Measurements from ENCODE around the gene TSPAN9.
A peak's percentile ranks its signal among the peaks of the same experiment; 100 is the strongest.

TSPAN9 gene

GRCh38 chr12:3225796-3226180 lies 148.6 kb downstream of the TSPAN9 start:
- Mint-ChIP-seq H3K4me1 (peaks cover 51% of the 10 kb centered on the region), H3K27me3 (ENCODE audit: low read depth) (peaks cover 19% of the 10 kb centered on the region), H3K36me3 (ENCODE audit: low read depth) (peaks cover 26% of the 10 kb centered on the region), H3K4me3 (no peak overlapping the region), H3K27ac (peak overlapping the region in 1 of 3 experiments; percentile 45), H3K9me3 (peaks cover 2% of the 10 kb centered on the region)
- TF ChIP-seq, protein P1, sequence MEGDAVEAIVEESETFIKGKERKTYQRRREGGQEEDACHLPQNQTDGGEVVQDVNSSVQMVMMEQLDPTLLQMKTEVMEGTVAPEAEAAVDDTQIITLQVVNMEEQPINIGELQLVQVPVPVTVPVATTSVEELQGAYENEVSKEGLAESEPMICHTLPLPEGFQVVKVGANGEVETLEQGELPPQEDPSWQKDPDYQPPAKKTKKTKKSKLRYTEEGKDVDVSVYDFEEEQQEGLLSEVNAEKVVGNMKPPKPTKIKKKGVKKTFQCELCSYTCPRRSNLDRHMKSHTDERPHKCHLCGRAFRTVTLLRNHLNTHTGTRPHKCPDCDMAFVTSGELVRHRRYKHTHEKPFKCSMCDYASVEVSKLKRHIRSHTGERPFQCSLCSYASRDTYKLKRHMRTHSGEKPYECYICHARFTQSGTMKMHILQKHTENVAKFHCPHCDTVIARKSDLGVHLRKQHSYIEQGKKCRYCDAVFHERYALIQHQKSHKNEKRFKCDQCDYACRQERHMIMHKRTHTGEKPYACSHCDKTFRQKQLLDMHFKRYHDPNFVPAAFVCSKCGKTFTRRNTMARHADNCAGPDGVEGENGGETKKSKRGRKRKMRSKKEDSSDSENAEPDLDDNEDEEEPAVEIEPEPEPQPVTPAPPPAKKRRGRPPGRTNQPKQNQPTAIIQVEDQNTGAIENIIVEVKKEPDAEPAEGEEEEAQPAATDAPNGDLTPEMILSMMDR (IDR thresholded peaks at IDR 0.05; ENCODE audit: unreplicated experiment in 3 of 3): no peak

DNA sequence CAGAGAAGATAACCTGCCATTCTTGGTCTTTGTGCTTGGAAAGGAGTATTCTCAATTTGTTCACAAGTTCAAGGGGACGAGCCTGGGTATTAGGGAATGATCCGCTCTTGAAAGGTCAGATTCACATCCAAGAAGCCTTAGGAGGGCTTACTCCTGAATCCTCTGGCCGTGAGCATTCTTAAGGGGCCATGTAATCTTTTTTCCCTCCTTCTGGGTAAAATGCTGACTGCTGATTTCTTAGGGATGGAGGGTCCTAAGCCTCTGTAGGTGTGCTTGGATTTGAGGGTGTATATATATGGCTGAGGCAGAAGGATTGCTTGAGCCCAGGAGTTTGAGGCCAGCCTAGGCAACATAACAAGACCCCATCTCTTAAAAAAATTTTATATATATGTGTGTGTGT lies 149.1 kb downstream of the TSPAN9 start:
- TF ChIP-seq, protein P1 (IDR thresholded peaks at IDR 0.05; ENCODE audit: unreplicated experiment in 3 of 3): no peak
- Mint-ChIP-seq H3K27me3 (ENCODE audit: low read depth) (peaks cover 24% of the 10 kb centered on the region), H3K36me3 (ENCODE audit: low read depth) (peaks cover 26% of the 10 kb centered on the region), H3K9me3 (peaks cover 2% of the 10 kb centered on the region), H3K4me1 (peaks cover 54% of the 10 kb centered on the region), H3K4me3 (no peak overlapping the region), H3K27ac (peak overlapping the region in 1 of 3 experiments; percentile 45)

GRCh38 chr12:3227076-3227975 lies 150.1 kb downstream of the TSPAN9 start:
- peaks cover 64% of the 10 kb centered on the region for H3K4me1 Mint-ChIP-seq
- peaks cover 2% of the 10 kb centered on the region for H3K9me3 Mint-ChIP-seq
- no peak overlapping the region for H3K27ac Mint-ChIP-seq
- peaks cover 31% of the 10 kb centered on the region for H3K27me3 Mint-ChIP-seq (ENCODE audit: low read depth)
- TF ChIP-seq, protein P1 (IDR thresholded peaks at IDR 0.05; ENCODE audit: unreplicated experiment in 3 of 3): no peak
- H3K4me3 Mint-ChIP-seq: no peak overlapping the region
- peaks cover 26% of the 10 kb centered on the region for H3K36me3 Mint-ChIP-seq (ENCODE audit: low read depth)

GRCh38 chr12:3228552-3228951 lies 151.4 kb downstream of the TSPAN9 start:
- H3K4me1 Mint-ChIP-seq: peaks cover 71% of the 10 kb centered on the region
- peaks cover 26% of the 10 kb centered on the region for H3K36me3 Mint-ChIP-seq (ENCODE audit: low read depth)
- no peak overlapping the region for H3K27ac Mint-ChIP-seq
- H3K9me3 Mint-ChIP-seq: peaks cover 2% of the 10 kb centered on the region
- H3K27me3 Mint-ChIP-seq (ENCODE audit: low read depth): peaks cover 33% of the 10 kb centered on the region
- TF ChIP-seq, protein P1 (IDR thresholded peaks at IDR 0.05; ENCODE audit: unreplicated experiment in 3 of 3): no peak
- H3K4me3 Mint-ChIP-seq: no peak overlapping the region

GRCh38 chr12:3229577-3229976 lies 152.4 kb downstream of the TSPAN9 start:
- H3K27ac Mint-ChIP-seq: peak overlapping the region in 1 of 3 experiments; percentile 56

More at GRCh38 chr12:3229577-3229976, 152.4 kb downstream of the TSPAN9 start:
- Mint-ChIP-seq H3K9me3 (peaks cover 2% of the 10 kb centered on the region), H3K36me3 (ENCODE audit: low read depth) (peaks cover 26% of the 10 kb centered on the region), H3K4me1 (peaks cover 74% of the 10 kb centered on the region), H3K4me3 (no peak overlapping the region), H3K27me3 (ENCODE audit: low read depth) (peaks cover 33% of the 10 kb centered on the region)
- TF ChIP-seq, protein P1 (IDR thresholded peaks at IDR 0.05; ENCODE audit: unreplicated experiment in 3 of 3): no peak
